Measurements from ENCODE around the gene VCPKMT.

VCPKMT gene

DNA sequence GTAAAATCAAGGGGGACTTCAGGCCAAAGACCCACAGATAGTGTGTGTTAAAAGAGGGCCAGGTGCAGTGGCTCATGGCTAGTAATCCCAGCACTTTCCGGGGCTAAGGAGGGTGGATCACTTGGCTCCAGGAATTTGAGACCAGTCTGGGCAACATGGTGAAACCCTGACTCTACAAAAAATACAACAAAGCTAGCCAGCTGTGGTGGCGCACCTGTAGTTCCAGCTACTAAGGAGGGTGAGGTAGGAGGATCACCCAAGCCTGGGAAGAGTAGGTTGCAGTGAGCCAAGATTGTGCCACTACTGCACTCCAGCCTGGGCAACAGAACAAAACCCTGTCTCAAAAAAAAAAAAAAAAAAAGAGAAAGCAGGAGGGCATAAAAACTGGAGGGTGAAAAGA is 8.5 kb downstream of the VCPKMT start:
- no peak overlapping the region for H3K4me3 ChIP-seq (ENCODE audit: low read length)
- TF ChIP-seq, protein P1, sequence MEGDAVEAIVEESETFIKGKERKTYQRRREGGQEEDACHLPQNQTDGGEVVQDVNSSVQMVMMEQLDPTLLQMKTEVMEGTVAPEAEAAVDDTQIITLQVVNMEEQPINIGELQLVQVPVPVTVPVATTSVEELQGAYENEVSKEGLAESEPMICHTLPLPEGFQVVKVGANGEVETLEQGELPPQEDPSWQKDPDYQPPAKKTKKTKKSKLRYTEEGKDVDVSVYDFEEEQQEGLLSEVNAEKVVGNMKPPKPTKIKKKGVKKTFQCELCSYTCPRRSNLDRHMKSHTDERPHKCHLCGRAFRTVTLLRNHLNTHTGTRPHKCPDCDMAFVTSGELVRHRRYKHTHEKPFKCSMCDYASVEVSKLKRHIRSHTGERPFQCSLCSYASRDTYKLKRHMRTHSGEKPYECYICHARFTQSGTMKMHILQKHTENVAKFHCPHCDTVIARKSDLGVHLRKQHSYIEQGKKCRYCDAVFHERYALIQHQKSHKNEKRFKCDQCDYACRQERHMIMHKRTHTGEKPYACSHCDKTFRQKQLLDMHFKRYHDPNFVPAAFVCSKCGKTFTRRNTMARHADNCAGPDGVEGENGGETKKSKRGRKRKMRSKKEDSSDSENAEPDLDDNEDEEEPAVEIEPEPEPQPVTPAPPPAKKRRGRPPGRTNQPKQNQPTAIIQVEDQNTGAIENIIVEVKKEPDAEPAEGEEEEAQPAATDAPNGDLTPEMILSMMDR (IDR thresholded peaks at IDR 0.05; ENCODE audit: insufficient read depth, low read depth, low read length, missing control alignments): no peak
- peak; percentile 17 for DNase-seq (ENCODE audit: low read depth)

DNA sequence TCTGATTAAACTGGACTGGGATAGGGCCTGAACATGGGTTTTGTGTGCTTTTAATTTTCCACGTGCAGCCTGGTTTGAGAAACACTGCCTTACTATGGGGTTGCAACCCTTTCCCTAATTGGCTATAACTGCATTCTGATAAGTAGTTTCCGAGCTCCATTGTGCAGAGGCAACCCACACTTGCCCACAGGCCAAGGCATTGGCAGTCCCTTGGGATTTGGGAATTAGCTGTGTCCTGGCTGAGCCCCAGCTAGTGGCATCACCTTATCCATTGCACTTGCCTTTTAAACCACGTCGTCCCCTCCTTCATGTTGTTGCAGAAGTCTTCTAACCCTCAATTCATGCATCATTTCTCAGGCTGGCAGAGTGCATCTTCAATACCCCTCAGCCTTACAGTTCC is 10.2 kb downstream of the VCPKMT start:
- no peak for DNase-seq (ENCODE audit: low read depth)
- H3K4me3 ChIP-seq (ENCODE audit: low read length): no peak overlapping the region
- TF ChIP-seq, protein P1 (IDR thresholded peaks at IDR 0.05; ENCODE audit: insufficient read depth, low read depth, low read length, missing control alignments): no peak

DNA sequence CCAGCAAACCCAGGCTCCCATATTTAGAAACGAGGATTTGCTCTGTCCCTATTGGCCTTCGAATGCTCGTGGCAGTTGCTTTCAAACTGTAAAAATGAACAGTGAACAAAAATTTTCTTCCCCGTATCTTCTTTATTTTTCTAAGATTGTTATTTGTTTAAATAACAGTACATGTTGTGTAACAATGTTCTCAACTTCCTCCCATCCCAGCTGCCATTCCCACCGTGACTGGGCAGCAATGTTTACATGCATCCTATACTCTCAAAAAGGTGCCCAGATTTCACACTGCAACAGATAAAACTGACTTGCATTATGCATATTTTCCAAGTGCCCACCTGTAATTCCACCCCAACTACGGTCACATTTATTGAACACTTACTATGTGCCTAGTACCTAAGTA is 12.8 kb downstream of the VCPKMT start:
- TF ChIP-seq, protein P1 (IDR thresholded peaks at IDR 0.05; ENCODE audit: insufficient read depth, low read depth, low read length, missing control alignments): no peak
- H3K4me3 ChIP-seq (ENCODE audit: low read length): no peak overlapping the region
- DNase-seq (ENCODE audit: low read depth): no peak

DNA sequence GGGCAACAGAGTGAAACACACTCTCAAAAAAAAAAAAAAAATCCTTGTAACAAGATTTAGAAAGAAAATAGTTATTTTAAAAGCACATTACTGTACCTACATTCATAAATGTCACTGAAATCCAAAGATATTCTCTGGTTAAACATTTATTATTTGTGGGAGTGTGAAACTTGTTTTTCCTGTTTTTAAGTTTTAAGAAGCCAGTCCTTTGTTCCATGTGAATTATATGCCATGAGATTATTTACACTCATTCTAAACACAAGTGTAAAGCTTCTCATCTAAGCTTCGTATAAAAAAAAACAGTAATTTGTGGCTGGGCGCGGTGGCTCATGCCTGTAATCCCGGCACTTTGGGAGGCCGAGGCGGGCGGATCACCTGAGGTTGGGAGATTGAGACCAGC is 15.0 kb downstream of the VCPKMT start:
- DNase-seq (ENCODE audit: low read depth): no peak
- no peak overlapping the region for H3K4me3 ChIP-seq (ENCODE audit: low read length)
- TF ChIP-seq, protein P1 (IDR thresholded peaks at IDR 0.05; ENCODE audit: insufficient read depth, low read depth, low read length, missing control alignments): no peak

DNA sequence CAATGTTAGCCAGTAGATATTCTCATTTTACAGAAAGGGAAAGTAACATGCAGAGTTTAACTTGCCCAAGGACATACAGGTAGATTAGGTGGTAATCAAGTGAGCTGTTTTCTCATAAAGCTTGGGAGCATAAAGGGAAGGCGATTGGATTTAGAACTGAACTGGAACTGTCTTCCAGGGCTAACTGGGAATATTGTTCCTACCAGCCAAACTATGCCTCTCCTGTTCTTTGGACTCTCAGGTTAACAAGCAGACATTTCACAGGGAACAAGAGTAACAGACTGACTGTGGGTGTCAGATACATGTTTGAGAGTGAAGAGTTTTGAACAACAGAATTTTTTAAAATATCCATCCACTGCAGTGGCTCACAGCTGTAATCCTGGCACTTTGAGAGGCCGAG is 15.6 kb downstream of the VCPKMT start:
- no peak for DNase-seq (ENCODE audit: low read depth)
- TF ChIP-seq, protein P1 (IDR thresholded peaks at IDR 0.05; ENCODE audit: insufficient read depth, low read depth, low read length, missing control alignments): no peak
- H3K4me3 ChIP-seq (ENCODE audit: low read length): no peak overlapping the region

DNA sequence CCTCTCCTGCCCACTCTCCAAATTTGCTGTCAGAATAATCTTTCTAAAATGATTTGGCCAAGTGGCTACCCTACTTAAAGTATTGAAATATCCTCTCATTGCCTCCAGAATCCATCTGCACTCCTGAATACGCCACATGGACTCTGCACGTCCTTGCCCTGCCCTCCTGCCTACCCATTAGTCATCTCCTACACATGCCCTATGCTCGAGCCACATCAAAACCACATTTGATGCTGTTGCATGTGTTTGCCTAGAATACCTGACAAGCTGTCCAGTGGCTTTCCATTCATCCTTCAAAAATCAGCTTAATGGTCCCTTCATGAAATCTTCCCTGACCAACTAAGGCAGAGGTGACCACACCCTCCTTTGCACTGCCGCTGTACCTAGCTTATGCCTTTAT is 17.0 kb downstream of the VCPKMT start:
- TF ChIP-seq, protein P1 (IDR thresholded peaks at IDR 0.05; ENCODE audit: insufficient read depth, low read depth, low read length, missing control alignments): no peak
- DNase-seq (ENCODE audit: low read depth): peak; percentile 73
- no peak overlapping the region for H3K4me3 ChIP-seq (ENCODE audit: low read length)

DNA sequence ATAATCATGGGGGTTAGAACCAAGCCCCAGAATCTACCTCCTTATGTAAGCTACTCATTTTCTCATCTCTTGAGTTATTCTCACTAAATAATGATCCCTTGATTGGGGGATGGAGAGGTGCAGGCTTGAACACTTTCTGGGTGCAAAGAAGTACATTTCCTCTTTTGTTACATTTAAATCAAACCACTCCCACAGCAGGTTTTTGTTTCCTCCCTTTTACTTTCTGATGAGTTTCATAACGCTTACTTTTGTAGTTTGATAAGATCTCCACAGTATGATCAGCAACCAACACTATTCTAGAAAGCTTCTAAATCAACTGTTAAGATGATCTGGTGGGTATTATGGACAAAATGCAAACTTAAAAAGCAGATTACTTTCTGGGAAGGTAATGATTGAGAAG is 20.5 kb downstream of the VCPKMT start:
- no peak for DNase-seq (ENCODE audit: low read depth)
- H3K4me3 ChIP-seq (ENCODE audit: low read length): no peak overlapping the region
- TF ChIP-seq, protein P1 (IDR thresholded peaks at IDR 0.05; ENCODE audit: insufficient read depth, low read depth, low read length, missing control alignments): no peak

Data from epithelial cell of esophagus (primary cell).